ENCODE measurements around the gene RPLP2.

The RPLP2 gene

GRCh38 chr11:791658-792534 lies 17.9 kb upstream of the RPLP2 start:
- DNase-seq (ENCODE audit: low read depth), result no peak

- no peak for DNase-seq (ENCODE audit: low read depth)
Observed at GRCh38 chr11:792535-792821, 17.3 kb upstream of the RPLP2 start.

- no peak for DNase-seq (ENCODE audit: low read depth)
Observed at GRCh38 chr11:792873-793272, 16.9 kb upstream of the RPLP2 start.

GRCh38 chr11:793556-793955 lies 16.2 kb upstream of the RPLP2 start:
- DNase-seq (ENCODE audit: low read depth), result no peak

GRCh38 chr11:794013-794765 lies 15.6 kb upstream of the RPLP2 start:
- no peak for DNase-seq (ENCODE audit: low read depth)

GRCh38 chr11:794766-795633 lies 14.8 kb upstream of the RPLP2 start:
- DNase-seq (ENCODE audit: low read depth), result no peak

GRCh38 chr11:795634-796564 lies 13.9 kb upstream of the RPLP2 start:
- peak; percentile 58 for DNase-seq (ENCODE audit: low read depth)

- DNase-seq (ENCODE audit: low read depth), result no peak
Observed at GRCh38 chr11:796565-797295, 13.0 kb upstream of the RPLP2 start.

- peak; percentile 68 for DNase-seq (ENCODE audit: low read depth)
Observed at GRCh38 chr11:797296-798092, 12.3 kb upstream of the RPLP2 start.

GRCh38 chr11:798093-798713 lies 11.6 kb upstream of the RPLP2 start, which contains the start of gene SLC25A22:
Gene SLC25A22, minus strand, starts transcription at chr11:798281. Its CDS starts 3,275 bp downstream, at chr11:795006.
- peak; percentile 63 for DNase-seq (ENCODE audit: low read depth)

GRCh38 chr11:799641-800316 lies 10.0 kb upstream of the RPLP2 start:
- no peak for DNase-seq (ENCODE audit: low read depth)

- no peak for DNase-seq (ENCODE audit: low read depth)
Observed at GRCh38 chr11:800473-800872, 9.3 kb upstream of the RPLP2 start.

GRCh38 chr11:801097-801780 lies 8.5 kb upstream of the RPLP2 start:
- no peak for DNase-seq (ENCODE audit: low read depth)

- no peak for DNase-seq (ENCODE audit: low read depth)
Observed at GRCh38 chr11:802018-802617, 7.6 kb upstream of the RPLP2 start.

GRCh38 chr11:802693-803466 lies 6.9 kb upstream of the RPLP2 start:
- DNase-seq (ENCODE audit: low read depth), result no peak

GRCh38 chr11:803467-803742 lies 6.4 kb upstream of the RPLP2 start:
- DNase-seq (ENCODE audit: low read depth), result no peak

Measured in stimulated activated CD8-positive, alpha-beta memory T cell treated with anti-CD3 and anti-CD28 coated beads, Interleukin-7, amount 100 ng/mL, for 24 hours (primary cell).